H9 (cell line): ENCODE results near the gene HDAC2. TPM values are rescaled to one million over a fixed set of nuclear protein-coding genes. Genes with fewer than 3 reads are reported as not detected.

Experiments used
- DNase-seq: peaks from one replicate; pipeline ENCODE4 v3.0.0-alpha.2; 2017
- H2AFZ ChIP-seq: one replicate; pipeline ENCODE4 v1.6.1; 2013; ENCODE audit warnings: mild to moderate bottlenecking, low read length, control low read depth, moderate library complexity
- H2AK5ac ChIP-seq: 2 replicates; pipeline ENCODE4 v1.6.1; 2013; ENCODE audit warnings: low read length, control low read depth, mixed read lengths; ENCODE audit not compliant: insufficient read length
- H2BK120ac ChIP-seq: one replicate; pipeline ENCODE4 v1.6.1; 2013; ENCODE audit warnings: low read depth, mild to moderate bottlenecking, low read length, control low read depth, inconsistent platforms; ENCODE audit not compliant: poor library complexity, severe bottlenecking
- H2BK12ac ChIP-seq: 2 replicates; pipeline ENCODE4 v1.6.1; 2013; ENCODE audit warnings: low read length, control low read depth, mixed read lengths, low read depth; ENCODE audit not compliant: insufficient read length
- H2BK15ac ChIP-seq: 2 replicates; pipeline ENCODE4 v1.6.1; 2013; ENCODE audit warnings: low read depth, low read length, control low read depth
- H2BK20ac ChIP-seq: one replicate; pipeline ENCODE4 v1.6.1; 2013; ENCODE audit warnings: low read depth, mild to moderate bottlenecking, low read length, control low read depth, inconsistent platforms; ENCODE audit not compliant: poor library complexity, severe bottlenecking
- H2BK5ac ChIP-seq: 2 replicates; pipeline ENCODE4 v1.6.1; 2013; ENCODE audit warnings: low read length, control low read depth, mixed read lengths; ENCODE audit not compliant: insufficient read length
- H3K14ac ChIP-seq: 2 replicates; pipeline ENCODE4 v1.6.1; 2013; ENCODE audit warnings: low read length, control low read depth; ENCODE audit not compliant: insufficient read depth
- H3K18ac ChIP-seq: 2 replicates; pipeline ENCODE4 v1.6.1; 2013; ENCODE audit warnings: low read depth, mild to moderate bottlenecking, mixed read lengths, low read length, control low read depth; ENCODE audit not compliant: insufficient read length
- H3K23ac ChIP-seq: 2 replicates; pipeline ENCODE4 v1.6.1; 2013; ENCODE audit warnings: low read length, control low read depth, mixed read lengths, low read depth; ENCODE audit not compliant: insufficient read length
- H3K23me2 ChIP-seq: 2 replicates; pipeline ENCODE4 v1.6.1; 2013; ENCODE audit warnings: low read depth, mild to moderate bottlenecking, mixed read lengths, low read length, control low read depth; ENCODE audit not compliant: insufficient read length, poor library complexity, severe bottlenecking
- H3K27ac ChIP-seq: 2 replicates; pipeline ENCODE4 v1.5.1; 2013; ENCODE audit warnings: low read length, control low read depth, mixed read lengths, low read depth; ENCODE audit not compliant: insufficient read length
- H3K27me3 ChIP-seq: 2 replicates; pipeline ENCODE4 v1.6.1; 2013; ENCODE audit warnings: low read length, control low read depth, inconsistent platforms; ENCODE audit not compliant: insufficient read depth
- H3K4ac ChIP-seq: 2 replicates; pipeline ENCODE4 v1.6.1; 2013; ENCODE audit warnings: low read depth, mild to moderate bottlenecking, control low read depth, inconsistent platforms, low read length, moderate library complexity
- H3K4me1 ChIP-seq: 2 replicates; pipeline ENCODE4 v1.6.1; 2013; ENCODE audit warnings: low read length, control low read depth, inconsistent platforms; ENCODE audit not compliant: insufficient read depth
- H3K4me2 ChIP-seq: 2 replicates; pipeline ENCODE4 v1.6.1; 2013; ENCODE audit warnings: low read length, control low read depth, mixed read lengths; ENCODE audit not compliant: insufficient read length, insufficient read depth
- H3K56ac ChIP-seq: 2 replicates; pipeline ENCODE4 v1.6.1; 2013; ENCODE audit warnings: low read depth, mild to moderate bottlenecking, mixed read lengths, low read length, control low read depth; ENCODE audit not compliant: insufficient read length
- H3K79me1 ChIP-seq: 2 replicates; pipeline ENCODE4 v1.6.1; 2013; ENCODE audit warnings: low read depth, mild to moderate bottlenecking, moderate library complexity, low read length, control low read depth, inconsistent platforms; ENCODE audit not compliant: insufficient read depth, poor library complexity, severe bottlenecking
- H3K79me2 ChIP-seq: 2 replicates; pipeline ENCODE4 v1.6.1; 2013; ENCODE audit warnings: low read length, control low read depth, inconsistent platforms; ENCODE audit not compliant: insufficient read depth
- H3K9ac ChIP-seq: 2 replicates; pipeline ENCODE4 v1.6.1; 2013; ENCODE audit warnings: low read length, control low read depth, mixed read lengths; ENCODE audit not compliant: insufficient read length; ENCODE audit errors: extremely low read depth
- H3K9me3 ChIP-seq: one replicate; pipeline ENCODE4 v1.6.1; 2013; ENCODE audit warnings: low read depth, low read length, inconsistent platforms; ENCODE audit not compliant: control insufficient read depth
- H3T11ph ChIP-seq: one replicate; pipeline ENCODE4 v1.6.1; 2013; ENCODE audit warnings: mild to moderate bottlenecking, low read length, control low read depth, inconsistent platforms
- H4K20me1 ChIP-seq: one replicate; pipeline ENCODE4 v1.6.1; 2013; ENCODE audit not compliant: control insufficient read depth, insufficient read length, insufficient read depth
- H4K5ac ChIP-seq: 2 replicates; pipeline ENCODE4 v1.6.1; 2013; ENCODE audit warnings: low read depth, mild to moderate bottlenecking, mixed read lengths, low read length, control low read depth; ENCODE audit not compliant: insufficient read length
- H4K8ac ChIP-seq: replicated peaks from 2 replicates; pipeline ENCODE4 v1.6.1; 2013; ENCODE audit warnings: low read length, control low read depth, mixed read lengths, low read depth; ENCODE audit not compliant: insufficient read length
- H4K91ac ChIP-seq: 2 replicates; pipeline ENCODE4 v1.6.1; 2013; ENCODE audit warnings: low read depth, mild to moderate bottlenecking, moderate library complexity, mixed read lengths, low read length, control low read depth; ENCODE audit not compliant: insufficient read length
- H3K27ac Mint-ChIP-seq, 3 experiments: 2 replicates in 2 of 3; 3 replicates in 1 of 3; pipeline ENCODE4 v1.8.0; 2020 to 2021; ENCODE audit warnings: mixed read lengths in 3 of 3, mild to moderate bottlenecking in 1 of 3, moderate library complexity in 1 of 3
- H3K27me3 Mint-ChIP-seq: 2 replicates; pipeline ENCODE4 v1.8.0; 2021; ENCODE audit warnings: low read depth, mild to moderate bottlenecking, moderate library complexity, mixed read lengths
- H3K36me3 Mint-ChIP-seq, 3 experiments: 2 replicates in 2 of 3; 3 replicates in 1 of 3; pipeline ENCODE4 v1.8.0; 2020 to 2021; ENCODE audit warnings: low read depth in 3 of 3, mixed read lengths in 3 of 3; ENCODE audit not compliant: insufficient read depth in 1 of 3
- H3K4me1 Mint-ChIP-seq, 2 experiments: 2 replicates each; pipeline ENCODE4 v1.8.0; 2020; ENCODE audit warnings: mixed read lengths in 2 of 2
- H3K4me3 Mint-ChIP-seq, 2 experiments: 2 replicates in 1 of 2; 3 replicates in 1 of 2; pipeline ENCODE4 v1.8.0; 2020 to 2021; ENCODE audit warnings: mild to moderate bottlenecking in 2 of 2, mixed read lengths in 2 of 2, moderate library complexity in 1 of 2
- H3K9me3 Mint-ChIP-seq, 2 experiments: 2 replicates in 1 of 2; 3 replicates in 1 of 2; pipeline ENCODE4 v1.8.0; 2020; ENCODE audit warnings: mild to moderate bottlenecking in 2 of 2, mixed read lengths in 2 of 2, moderate library complexity in 1 of 2
- WGBS: extraction: QIAGEN DNeasy Blood & Tissue Kit; methylation state at CpG from one replicate; pipeline ENCODE4 v1.1.7; 2013; ENCODE audit warnings: missing lambda C conversion rate, low lambda C conversion rate, mixed read lengths; ENCODE audit not compliant: insufficient read length; ENCODE audit errors: extremely low coverage; 5-methylcytosine and 5-hydroxymethylcytosine counted together
- total RNA-seq: library from RNA; stranded (reverse); gene quantifications from 2 replicates; pipeline ENCODE4 v1.2.1, GENCODE V29; 2021
- TF ChIP-seq, protein P1 (sequence below): fragments of 200-600 bp; sonication (generic); conservative IDR thresholded peaks from 3 replicates; pipeline ENCODE4 v1.8.0; 2021; ENCODE audit warnings: antibody characterized with exemption, mild to moderate bottlenecking

Gene HDAC2
- total RNA-seq, 1 experiment from 2014 or later, result 330 TPM

DNA sequence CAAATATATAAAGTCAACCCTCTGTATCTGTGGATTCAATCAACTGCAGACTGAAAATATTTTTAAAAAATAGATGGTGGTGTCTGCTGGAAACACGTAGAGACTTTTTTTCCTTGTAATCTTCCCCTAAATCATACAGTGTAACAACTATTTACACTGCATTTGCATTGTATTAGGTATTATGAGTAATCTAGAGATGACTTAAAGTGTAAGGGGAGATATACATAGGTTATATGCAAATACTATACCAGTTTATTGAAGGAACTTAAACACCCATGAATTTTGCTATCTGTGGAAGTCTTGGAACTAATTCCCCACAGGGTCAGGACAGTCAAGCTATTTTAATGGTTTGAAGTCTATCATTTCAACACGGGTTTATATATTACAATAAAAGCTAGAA lies 10.2 kb downstream of the HDAC2 start:
- H3K9me3 Mint-ChIP-seq, result no peaks in the 10 kb centered on the region
- Histone ChIP-seq H3T11ph (no peak overlapping the region), H3K9me3 (no peaks in the 10 kb centered on the region), H3K79me2 (peaks cover 43% of the 10 kb centered on the region; the same call in 1 of the 2 replicates), H2AK5ac (no peak overlapping the region), H2BK15ac (no peak overlapping the region), H3K23me2 (no peaks in the 10 kb centered on the region), H2BK12ac (no peak overlapping the region), H4K20me1 (no peaks in the 10 kb centered on the region), H3K27ac (no peak overlapping the region), H3K14ac (no peak overlapping the region), H3K4me2 (no peak overlapping the region), H3K79me1 (no peaks in the 10 kb centered on the region), H4K8ac (no peak overlapping the region), H3K9ac (no peak overlapping the region), H3K56ac (no peak overlapping the region), H3K4me1 (peaks cover 2% of the 10 kb centered on the region; the same call in 1 of the 2 replicates), H3K4ac (no peak overlapping the region), H2BK5ac (no peak overlapping the region), H2AFZ (no peak overlapping the region), H4K5ac (no peak overlapping the region), H3K23ac (no peak overlapping the region), H3K27me3 (no peaks in the 10 kb centered on the region), H3K18ac (no peak overlapping the region), H2BK20ac (no peak overlapping the region), H2BK120ac (no peak overlapping the region), H4K91ac (no peak overlapping the region)
- no peak for DNase-seq
- no peak overlapping the region for H3K4me3 Mint-ChIP-seq
- TF ChIP-seq, protein P1, sequence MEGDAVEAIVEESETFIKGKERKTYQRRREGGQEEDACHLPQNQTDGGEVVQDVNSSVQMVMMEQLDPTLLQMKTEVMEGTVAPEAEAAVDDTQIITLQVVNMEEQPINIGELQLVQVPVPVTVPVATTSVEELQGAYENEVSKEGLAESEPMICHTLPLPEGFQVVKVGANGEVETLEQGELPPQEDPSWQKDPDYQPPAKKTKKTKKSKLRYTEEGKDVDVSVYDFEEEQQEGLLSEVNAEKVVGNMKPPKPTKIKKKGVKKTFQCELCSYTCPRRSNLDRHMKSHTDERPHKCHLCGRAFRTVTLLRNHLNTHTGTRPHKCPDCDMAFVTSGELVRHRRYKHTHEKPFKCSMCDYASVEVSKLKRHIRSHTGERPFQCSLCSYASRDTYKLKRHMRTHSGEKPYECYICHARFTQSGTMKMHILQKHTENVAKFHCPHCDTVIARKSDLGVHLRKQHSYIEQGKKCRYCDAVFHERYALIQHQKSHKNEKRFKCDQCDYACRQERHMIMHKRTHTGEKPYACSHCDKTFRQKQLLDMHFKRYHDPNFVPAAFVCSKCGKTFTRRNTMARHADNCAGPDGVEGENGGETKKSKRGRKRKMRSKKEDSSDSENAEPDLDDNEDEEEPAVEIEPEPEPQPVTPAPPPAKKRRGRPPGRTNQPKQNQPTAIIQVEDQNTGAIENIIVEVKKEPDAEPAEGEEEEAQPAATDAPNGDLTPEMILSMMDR, result no peak
- peaks cover 16 to 46% (median 33%) of the 10 kb centered on the region in 3 experiments for H3K36me3 Mint-ChIP-seq
- no peak overlapping the region for H3K27ac Mint-ChIP-seq
- peaks cover 36 to 49% of the 10 kb centered on the region in 2 experiments for H3K4me1 Mint-ChIP-seq
- H3K27me3 Mint-ChIP-seq, result no peaks in the 10 kb centered on the region
- no CpG with 5 or more reads among the region's 2 CpGs for WGBS
